ENCODE data around the gene PRMT6.
"Not testable (repeated sequence)": the region's sequence is repeated elsewhere in the genome, so short reads cannot be mapped to it uniquely, and the experiment has no call there.

Gene PRMT6

DNA sequence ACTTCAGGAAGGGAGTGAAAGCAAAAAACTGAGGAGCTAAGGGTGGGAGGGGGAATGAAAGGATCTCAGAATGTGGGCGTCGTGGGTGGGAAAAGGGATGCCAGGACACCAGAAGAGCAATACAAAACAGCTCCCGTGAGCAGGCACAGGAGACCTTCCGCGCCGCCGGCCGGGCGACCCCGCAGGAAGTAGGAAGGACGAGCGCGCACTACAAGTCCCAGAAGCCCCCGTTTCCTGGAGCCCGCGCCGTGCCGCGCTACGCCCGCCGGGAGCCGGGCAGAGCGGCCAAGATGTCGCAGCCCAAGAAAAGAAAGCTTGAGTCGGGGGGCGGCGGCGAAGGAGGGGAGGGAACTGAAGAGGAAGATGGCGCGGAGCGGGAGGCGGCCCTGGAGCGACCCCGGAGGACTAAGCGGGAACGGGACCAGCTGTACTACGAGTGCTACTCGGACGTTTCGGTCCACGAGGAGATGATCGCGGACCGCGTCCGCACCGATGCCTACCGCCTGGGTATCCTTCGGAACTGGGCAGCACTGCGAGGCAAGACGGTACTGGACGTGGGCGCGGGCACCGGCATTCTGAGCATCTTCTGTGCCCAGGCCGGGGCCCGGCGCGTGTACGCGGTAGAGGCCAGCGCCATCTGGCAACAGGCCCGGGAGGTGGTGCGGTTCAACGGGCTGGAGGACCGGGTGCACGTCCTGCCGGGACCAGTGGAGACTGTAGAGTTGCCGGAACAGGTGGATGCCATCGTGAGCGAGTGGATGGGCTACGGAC, at the start of gene PRMT6:
PRMT6 (plus strand) TSS at position 249 of the 771 bp plus-strand sequence; CDS start at position 291, 42 bp downstream.
- DNase-seq (ENCODE audit: low spot score), result peak; percentile 87

GRCh38 chr1:107009281-107009680, 47.2 kb upstream of the PRMT6 start:
- DNase-seq (ENCODE audit: low spot score), result no peak

GRCh38 chr1:107010582-107010981, 45.9 kb upstream of the PRMT6 start:
- DNase-seq (ENCODE audit: low spot score), result no peak

DNA sequence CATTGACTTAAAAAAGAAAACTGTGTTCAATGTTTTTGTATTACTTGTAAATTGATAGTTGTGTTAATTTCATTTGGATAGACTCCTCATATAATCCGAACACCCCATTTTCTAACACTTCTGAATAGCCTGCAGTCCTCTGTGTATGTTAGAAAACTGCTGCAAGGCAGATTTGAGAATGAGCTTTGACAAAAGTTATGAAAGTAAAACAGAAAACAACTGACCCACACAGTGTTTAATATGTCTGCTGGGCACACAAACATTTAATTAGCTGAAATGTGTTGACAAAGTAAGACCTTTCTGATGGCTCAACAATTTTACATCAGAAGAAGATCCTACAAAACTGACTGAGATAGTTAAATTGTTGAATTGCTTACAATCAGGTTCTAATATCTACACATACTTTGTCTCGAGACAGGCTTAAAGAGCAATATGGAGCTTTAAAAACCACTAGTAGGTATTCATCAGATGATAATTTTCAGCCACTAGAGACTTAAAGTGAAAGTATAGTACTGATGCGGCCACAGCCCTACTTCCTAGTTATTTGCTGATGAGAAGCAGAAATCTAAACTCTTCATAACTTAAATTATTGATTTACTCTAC, 40.0 kb upstream of the PRMT6 start:
- no peak for DNase-seq (ENCODE audit: low spot score)

GRCh38 chr1:107018445-107018844, 38.0 kb upstream of the PRMT6 start:
- DNase-seq (ENCODE audit: low spot score), result no peak

DNA sequence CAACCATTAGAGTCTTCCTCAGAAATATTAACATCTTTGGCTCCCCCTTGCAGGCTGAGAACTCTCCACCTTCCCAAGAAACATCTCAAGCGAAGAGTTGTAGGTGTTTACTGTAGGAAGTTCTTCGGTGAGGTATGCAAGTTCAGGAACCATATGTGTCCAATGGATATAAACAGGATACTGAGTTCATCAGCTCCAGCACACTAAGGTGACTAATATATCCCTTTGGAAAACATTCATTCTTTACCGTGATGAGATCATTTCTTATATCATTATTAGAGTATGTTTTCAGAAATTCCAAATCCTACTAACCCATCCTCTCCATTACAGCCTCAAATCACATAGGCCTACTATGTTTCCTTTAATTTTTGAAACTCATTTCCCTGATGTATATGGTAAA, 37.3 kb upstream of the PRMT6 start:
- DNase-seq (ENCODE audit: low spot score), result no peak

DNA sequence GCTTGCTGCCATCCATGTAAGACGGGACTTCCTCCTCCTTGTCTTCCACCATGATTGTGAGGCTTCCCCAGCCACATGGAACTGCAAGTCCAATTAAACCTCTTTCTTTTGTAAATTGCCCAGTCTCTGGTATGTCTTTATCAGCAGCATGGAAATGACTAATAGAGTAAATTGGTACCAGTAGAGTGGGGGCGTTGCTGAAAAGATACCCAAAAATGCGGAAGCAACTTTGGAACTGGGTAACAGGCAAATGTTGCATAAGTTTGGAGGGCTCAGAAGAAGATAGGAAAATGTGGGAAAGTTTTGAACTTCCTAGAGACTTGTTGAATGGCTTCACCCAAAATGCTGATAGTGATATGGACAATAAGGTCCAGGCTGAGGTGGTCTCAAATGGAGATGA, 17.6 kb upstream of the PRMT6 start:
- DNase-seq (ENCODE audit: low spot score), result not testable (repeated sequence)

GRCh38 chr1:107044310-107045220, 11.9 kb upstream of the PRMT6 start:
- DNase-seq (ENCODE audit: low spot score), result not testable (repeated sequence)

DNA sequence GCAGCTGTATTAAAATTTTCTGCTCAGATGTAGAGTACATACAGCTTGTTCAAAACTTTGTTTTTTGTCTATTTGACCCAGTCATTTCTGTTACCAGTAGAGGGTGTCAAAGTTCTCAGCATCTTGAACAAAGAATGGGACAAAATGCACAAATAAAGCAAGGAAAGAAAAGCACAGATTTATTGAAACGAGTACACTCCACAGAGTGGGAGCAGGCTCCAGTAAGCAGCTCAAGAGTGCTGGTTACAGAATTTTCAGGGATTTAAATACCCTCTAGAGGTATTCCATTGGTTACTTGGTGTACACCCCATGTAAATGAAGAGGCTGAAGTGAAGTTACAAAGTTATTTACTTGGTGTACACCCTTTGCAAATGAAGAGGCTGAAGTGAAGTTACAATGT, 8.9 kb upstream of the PRMT6 start:
- DNase-seq (ENCODE audit: low spot score), result no peak

- no peak for DNase-seq (ENCODE audit: low spot score)
Measured at GRCh38 chr1:107048241-107048640, 8.2 kb upstream of the PRMT6 start.

DNA sequence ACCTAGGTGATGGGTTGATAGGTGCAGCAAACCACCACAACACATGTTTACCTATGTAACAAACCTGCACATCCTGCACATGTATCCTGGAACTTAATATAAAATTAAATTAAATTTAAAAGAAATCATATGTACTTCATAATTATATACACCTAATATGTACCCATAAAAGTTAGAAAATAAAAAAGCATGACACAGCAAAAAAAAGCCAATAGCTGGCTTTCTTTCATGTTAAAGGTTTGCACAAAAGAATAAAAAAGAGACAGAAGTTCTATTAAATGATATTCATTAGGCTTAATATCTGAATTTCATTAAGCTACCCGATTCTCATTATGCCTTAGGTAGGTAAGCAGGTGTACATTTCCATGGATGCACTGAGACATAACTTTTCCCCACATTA, 5.2 kb upstream of the PRMT6 start:
- no peak for DNase-seq (ENCODE audit: low spot score)

GRCh38 chr1:107055919-107056425, 502 bp upstream of the PRMT6 start:
- DNase-seq (ENCODE audit: low spot score), result not testable (repeated sequence)

- DNase-seq (ENCODE audit: low spot score), result peak; percentile 68
Measured at GRCh38 chr1:107057197-107058133, 991 bp downstream of the PRMT6 start.

DNA sequence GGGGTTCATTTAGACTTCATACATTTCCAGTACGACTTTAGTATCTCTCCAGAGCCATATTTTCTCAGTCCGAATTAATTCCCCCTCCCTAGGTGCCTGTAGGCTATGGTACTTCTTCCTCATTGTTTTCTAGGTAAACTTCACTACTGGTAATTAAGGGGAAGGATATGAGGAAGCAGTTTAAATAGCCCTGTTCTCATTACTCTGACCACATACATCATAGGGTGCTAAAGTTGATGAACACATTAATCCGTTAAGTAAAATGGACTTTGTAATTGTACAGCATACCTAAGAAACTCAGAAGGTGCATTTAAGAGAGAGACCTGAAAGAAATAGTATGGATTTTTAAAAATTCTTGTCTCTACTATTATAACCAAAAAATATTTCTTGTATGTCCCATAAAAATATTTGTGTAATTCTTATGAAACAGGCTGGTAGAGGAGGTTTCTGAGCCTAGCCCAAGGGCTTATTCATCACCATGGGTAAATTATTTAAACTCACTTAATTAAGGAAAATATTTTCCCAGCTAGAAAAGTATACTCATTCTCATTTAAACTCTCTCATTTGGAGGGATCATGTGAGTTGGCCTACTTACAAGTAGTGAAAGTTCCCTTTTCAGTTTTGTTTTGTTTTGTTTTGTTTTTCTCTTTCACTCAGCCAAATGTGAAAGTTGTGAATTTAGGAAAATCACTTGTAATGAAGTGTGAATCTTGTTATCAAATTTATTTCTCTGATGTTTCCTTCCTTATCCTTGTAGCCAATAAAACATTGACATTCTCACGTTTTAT, 2.0 kb downstream of the PRMT6 start:
- no peak for DNase-seq (ENCODE audit: low spot score)

DNA sequence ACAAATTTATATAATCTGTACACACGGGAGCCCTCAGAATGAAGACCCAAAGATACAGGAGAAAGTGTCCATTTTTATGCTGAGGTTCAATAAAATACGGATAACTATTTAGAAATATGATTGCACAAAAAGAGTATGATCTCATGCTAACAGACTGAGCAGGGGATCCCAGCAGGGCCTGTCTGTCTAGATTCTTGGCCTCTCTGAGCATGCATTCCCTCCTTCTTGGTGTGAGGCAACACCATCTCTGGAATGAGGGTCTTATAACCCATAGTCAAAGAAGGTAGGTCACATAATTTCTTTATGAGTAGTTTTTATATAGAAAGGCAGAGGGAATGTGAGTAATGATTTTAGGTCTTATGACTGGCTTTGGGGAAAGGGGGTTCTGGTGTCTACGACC, 5.4 kb downstream of the PRMT6 start:
- DNase-seq (ENCODE audit: low spot score), result no peak

DNA sequence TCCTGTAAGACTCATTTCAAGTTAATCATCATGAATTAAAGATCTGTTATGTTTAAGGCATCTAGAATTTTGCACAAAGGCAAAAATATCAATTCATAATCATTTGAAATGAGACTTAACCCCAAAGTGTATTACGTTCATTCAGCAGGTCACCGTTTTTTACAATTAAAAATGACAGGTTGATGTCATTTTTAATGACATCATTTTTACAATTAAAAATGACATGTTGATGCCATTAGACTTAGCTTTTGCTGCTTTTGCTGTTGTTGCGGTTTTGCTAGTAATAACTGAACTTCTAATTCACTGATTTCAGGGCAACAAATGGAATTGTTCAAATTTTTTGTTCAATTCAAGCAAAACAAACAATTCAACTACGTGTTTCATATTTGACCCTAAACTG, 17.0 kb downstream of the PRMT6 start:
- DNase-seq (ENCODE audit: low spot score), result no peak

GRCh38 chr1:107076841-107077240, 20.4 kb downstream of the PRMT6 start:
- DNase-seq (ENCODE audit: low spot score), result no peak

GRCh38 chr1:107079249-107079648, 22.8 kb downstream of the PRMT6 start:
- no peak for DNase-seq (ENCODE audit: low spot score)

- no peak for DNase-seq (ENCODE audit: low spot score)
Measured at GRCh38 chr1:107081102-107081501, 24.6 kb downstream of the PRMT6 start.

GRCh38 chr1:107091418-107091817, 34.9 kb downstream of the PRMT6 start:
- DNase-seq (ENCODE audit: low spot score), result no peak

All from iPS-NIHi11 (cell line).